Measurements from ENCODE around the gene KRT83. TPM values are rescaled to one million over a fixed set of nuclear protein-coding genes. Genes with fewer than 3 reads are reported as not detected.

Gene KRT83
- polyA plus RNA-seq, 1 donor (not counting 4 experiments of a cell fraction or from before 2014, with no cell fraction given) = not detected

DNA sequence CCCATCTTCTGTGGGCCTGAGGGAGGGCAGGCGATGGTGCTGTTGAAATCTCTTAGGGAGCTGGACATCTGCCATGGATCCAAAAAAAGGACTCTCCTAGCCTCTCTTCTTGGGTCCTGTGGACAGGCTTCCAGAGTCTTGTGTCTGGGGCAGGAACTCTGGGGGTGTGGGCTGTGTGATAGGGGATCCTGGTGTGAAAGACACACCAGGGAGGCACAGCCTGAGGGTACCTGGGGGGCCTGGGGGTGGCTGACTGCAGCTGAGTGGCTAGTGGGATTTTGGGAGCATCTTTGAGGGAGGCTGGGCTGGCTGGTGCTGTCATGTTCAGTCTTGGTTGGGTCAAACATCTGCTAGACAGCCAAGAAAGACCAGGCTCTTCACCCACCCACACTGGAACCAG, 1.8 kb upstream of the KRT83 start:
- no peak overlapping the region for H2AFZ ChIP-seq (ENCODE audit: control insufficient read depth, low read length)
- H3K9me1 ChIP-seq (ENCODE audit: control insufficient read depth, extremely low read depth, insufficient read depth, low read length) = no peaks in the 10 kb centered on the region
- H3K27ac ChIP-seq (ENCODE audit: control insufficient read depth, insufficient read depth, low read length) = no peak overlapping the region
- FAIRE-seq (no peak), DNase-seq (ENCODE audit: low read depth, low spot score) (no peak)
- H3K9ac ChIP-seq (ENCODE audit: control insufficient read depth, extremely low read depth, insufficient read depth, low read length) = no peak overlapping the region
- no peaks in the 10 kb centered on the region for H3K9me3 ChIP-seq (ENCODE audit: control insufficient read depth, low read depth, low read length)
- no peak overlapping the region for H3K4me2 ChIP-seq (ENCODE audit: control insufficient read depth, extremely low read depth, insufficient read depth, low read depth, low read length)
- H3K27me3 ChIP-seq (ENCODE audit: control insufficient read depth, extremely low read depth, insufficient read depth, low read length) = peaks cover 4% of the 10 kb centered on the region
- TF ChIP-seq, protein P1, sequence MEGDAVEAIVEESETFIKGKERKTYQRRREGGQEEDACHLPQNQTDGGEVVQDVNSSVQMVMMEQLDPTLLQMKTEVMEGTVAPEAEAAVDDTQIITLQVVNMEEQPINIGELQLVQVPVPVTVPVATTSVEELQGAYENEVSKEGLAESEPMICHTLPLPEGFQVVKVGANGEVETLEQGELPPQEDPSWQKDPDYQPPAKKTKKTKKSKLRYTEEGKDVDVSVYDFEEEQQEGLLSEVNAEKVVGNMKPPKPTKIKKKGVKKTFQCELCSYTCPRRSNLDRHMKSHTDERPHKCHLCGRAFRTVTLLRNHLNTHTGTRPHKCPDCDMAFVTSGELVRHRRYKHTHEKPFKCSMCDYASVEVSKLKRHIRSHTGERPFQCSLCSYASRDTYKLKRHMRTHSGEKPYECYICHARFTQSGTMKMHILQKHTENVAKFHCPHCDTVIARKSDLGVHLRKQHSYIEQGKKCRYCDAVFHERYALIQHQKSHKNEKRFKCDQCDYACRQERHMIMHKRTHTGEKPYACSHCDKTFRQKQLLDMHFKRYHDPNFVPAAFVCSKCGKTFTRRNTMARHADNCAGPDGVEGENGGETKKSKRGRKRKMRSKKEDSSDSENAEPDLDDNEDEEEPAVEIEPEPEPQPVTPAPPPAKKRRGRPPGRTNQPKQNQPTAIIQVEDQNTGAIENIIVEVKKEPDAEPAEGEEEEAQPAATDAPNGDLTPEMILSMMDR (optimal IDR thresholded peaks at IDR 0.05 in 1 of 3, IDR thresholded peaks at IDR 0.05 in 1 of 3, conservative IDR thresholded peaks at IDR 0.05 in 1 of 3; ENCODE audit: extremely low read depth in 1 of 3, insufficient read depth in 2 of 3, low read length in 3 of 3) = no peak
- no peak for TF ChIP-seq EZH2 (IDR thresholded peaks at IDR 0.05; ENCODE audit: low read length)
- no peaks in the 10 kb centered on the region for H3K79me2 ChIP-seq (ENCODE audit: control insufficient read depth, insufficient read depth, low read length)
- dilution Hi-C loops (cut with MboI; ENCODE audit: extremely low pct_ligation_motif_present, low sequenced_read_pairs) = no loop called here
- H3K36me3 ChIP-seq (ENCODE audit: control insufficient read depth in 2 of 2, extremely low read depth in 1 of 2, insufficient read depth in 2 of 2, low read length in 2 of 2) = no peaks in the 10 kb centered on the region
- peaks cover 8% of the 10 kb centered on the region for H3K4me1 ChIP-seq (ENCODE audit: control insufficient read depth, extremely low read depth, insufficient read depth, low read length)
- no peaks in the 10 kb centered on the region for H4K20me1 ChIP-seq (ENCODE audit: control insufficient read depth, extremely low read depth, insufficient read depth, low read length)
- no peak overlapping the region for H3K4me3 ChIP-seq (ENCODE audit: control insufficient read depth in 2 of 3, extremely low read depth in 1 of 3, insufficient read depth in 2 of 3, low read depth in 1 of 3, low read length in 3 of 3)

DNA sequence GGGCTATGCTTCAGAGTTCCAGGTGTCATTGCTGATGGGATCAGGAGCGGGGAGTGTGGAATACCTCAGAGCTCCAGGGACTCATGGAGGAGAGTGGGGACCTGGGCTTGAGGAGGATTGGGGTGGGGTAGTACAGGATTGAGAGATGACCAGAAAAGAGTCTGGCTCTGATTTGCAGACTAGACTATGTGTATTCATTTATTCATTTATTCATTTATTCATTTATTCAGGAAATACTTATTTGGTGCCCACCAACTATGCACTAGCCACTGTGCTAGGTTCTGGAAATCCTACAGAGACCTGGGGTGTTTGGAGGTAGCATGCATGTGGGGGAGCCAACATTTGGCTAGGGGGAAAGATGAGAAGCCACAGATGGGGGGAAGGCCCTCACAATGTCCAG, 871 bp upstream of the KRT83 start:
- DNase-seq (ENCODE audit: low read depth, low spot score) = no peak
- TF ChIP-seq EZH2 (IDR thresholded peaks at IDR 0.05; ENCODE audit: low read length) = no peak
- TF ChIP-seq, protein P1 (optimal IDR thresholded peaks at IDR 0.05 in 1 of 3, IDR thresholded peaks at IDR 0.05 in 1 of 3, conservative IDR thresholded peaks at IDR 0.05 in 1 of 3; ENCODE audit: extremely low read depth in 1 of 3, insufficient read depth in 2 of 3, low read length in 3 of 3) = no peak
- Histone ChIP-seq H4K20me1 (ENCODE audit: control insufficient read depth, extremely low read depth, insufficient read depth, low read length) (no peaks in the 10 kb centered on the region), H3K36me3 (ENCODE audit: control insufficient read depth in 2 of 2, extremely low read depth in 1 of 2, insufficient read depth in 2 of 2, low read length in 2 of 2) (no peaks in the 10 kb centered on the region), H3K79me2 (ENCODE audit: control insufficient read depth, insufficient read depth, low read length) (no peaks in the 10 kb centered on the region), H3K4me3 (ENCODE audit: control insufficient read depth in 2 of 3, extremely low read depth in 1 of 3, insufficient read depth in 2 of 3, low read depth in 1 of 3, low read length in 3 of 3) (no peak overlapping the region), H3K27me3 (ENCODE audit: control insufficient read depth, extremely low read depth, insufficient read depth, low read length) (peaks cover 4% of the 10 kb centered on the region), H3K4me1 (ENCODE audit: control insufficient read depth, extremely low read depth, insufficient read depth, low read length) (no peaks in the 10 kb centered on the region), H3K4me2 (ENCODE audit: control insufficient read depth, extremely low read depth, insufficient read depth, low read depth, low read length) (no peak overlapping the region), H3K9ac (ENCODE audit: control insufficient read depth, extremely low read depth, insufficient read depth, low read length) (no peak overlapping the region), H3K27ac (ENCODE audit: control insufficient read depth, insufficient read depth, low read length) (no peak overlapping the region), H3K9me1 (ENCODE audit: control insufficient read depth, extremely low read depth, insufficient read depth, low read length) (no peaks in the 10 kb centered on the region), H2AFZ (ENCODE audit: control insufficient read depth, low read length) (no peak overlapping the region), H3K9me3 (ENCODE audit: control insufficient read depth, low read depth, low read length) (no peaks in the 10 kb centered on the region)
- no peak for FAIRE-seq
- dilution Hi-C loops (cut with MboI; ENCODE audit: extremely low pct_ligation_motif_present, low sequenced_read_pairs) = no loop called here
